GM19351 (cell line): ENCODE measurements around the gene SLC22A23.
A peak's percentile ranks its signal among the peaks of the same experiment; 100 is the strongest.

Experiments used
- ATAC-seq: cut with Tn5 transposase; IDR thresholded peaks from one replicate; pipeline ENCODE4 v1.9.1; 2021; ENCODE audit warnings: mild to moderate bottlenecking, moderate library complexity; ENCODE audit not compliant: unreplicated experiment

SLC22A23 gene

GRCh38 chr6:3339811-3340210 is 117.0 kb downstream of the SLC22A23 start:
- no peak for ATAC-seq

GRCh38 chr6:3337521-3338350 is 119.1 kb downstream of the SLC22A23 start:
- no peak for ATAC-seq

- no peak for ATAC-seq
Observed at GRCh38 chr6:3336859-3337515, 119.9 kb downstream of the SLC22A23 start.

- no peak for ATAC-seq
Observed at GRCh38 chr6:3336066-3336786, 120.6 kb downstream of the SLC22A23 start.

GRCh38 chr6:3335169-3335568 is 121.7 kb downstream of the SLC22A23 start:
- no peak for ATAC-seq

- ATAC-seq: no peak
Observed at GRCh38 chr6:3334555-3334954, 122.3 kb downstream of the SLC22A23 start.

- ATAC-seq: peak; percentile 76
Observed at GRCh38 chr6:3333263-3333662, 123.6 kb downstream of the SLC22A23 start.

- ATAC-seq: no peak
Observed at GRCh38 chr6:3331971-3332370, 124.9 kb downstream of the SLC22A23 start.

- ATAC-seq: no peak
Observed at GRCh38 chr6:3331494-3331893, 125.4 kb downstream of the SLC22A23 start.

GRCh38 chr6:3330199-3330598 is 126.7 kb downstream of the SLC22A23 start:
- no peak for ATAC-seq

- ATAC-seq: no peak
Observed at GRCh38 chr6:3329393-3330051, 127.3 kb downstream of the SLC22A23 start.

- ATAC-seq: no peak
Observed at GRCh38 chr6:3328796-3329195, 128.1 kb downstream of the SLC22A23 start.

- ATAC-seq: no peak
Observed at GRCh38 chr6:3328145-3328544, 128.7 kb downstream of the SLC22A23 start.

- ATAC-seq: no peak
Observed at GRCh38 chr6:3327403-3327802, 129.4 kb downstream of the SLC22A23 start.

GRCh38 chr6:3326981-3327380 is 129.9 kb downstream of the SLC22A23 start:
- no peak for ATAC-seq

- no peak for ATAC-seq
Observed at GRCh38 chr6:3326184-3326971, 130.5 kb downstream of the SLC22A23 start.

- no peak for ATAC-seq
Observed at GRCh38 chr6:3325210-3325609, 131.6 kb downstream of the SLC22A23 start.

GRCh38 chr6:3324262-3324942 is 132.4 kb downstream of the SLC22A23 start:
- peak; percentile 85 for ATAC-seq

GRCh38 chr6:3323696-3324261 is 133.1 kb downstream of the SLC22A23 start:
- ATAC-seq: no peak
